Right lobe of liver (tissue), 6 donors: ENCODE measurements around the gene MCC. TPM values are rescaled to one million over a fixed set of nuclear protein-coding genes. Genes with fewer than 3 reads are reported as not detected.

ENCODE experiments used
- ATAC-seq, 4 donors: fragments of 200-7000 bp; cut with Tn5 transposase; one replicate each; pipeline ENCODE4 v1.9.1; 2020; ENCODE audit warnings: mild to moderate bottlenecking in 4 of 4, moderate library complexity in 4 of 4
- DNase-seq, 3 donors: peaks; one replicate each; pipeline ENCODE4 v3.0.0-alpha.2; 2020
- H3K27ac ChIP-seq, 3 donors: fragments of 200-600 bp; one replicate each; pipeline ENCODE4 v1.8.0; 2022
- H3K27me3 ChIP-seq, 2 donors: fragments of 200-600 bp; one replicate each; pipeline ENCODE4 v1.8.0; 2022
- H3K36me3 ChIP-seq, 4 donors: fragments of 200-600 bp; sonication (generic) in 1 of 4; one replicate each; pipeline versions ENCODE4 v1.5.1 to v1.8.0; 2017 to 2022; ENCODE audit warnings: control low read depth in 1 of 4
- H3K4me1 ChIP-seq, 4 donors: fragments of 200-600 bp; sonication (generic) in 1 of 4; one replicate each; pipeline versions ENCODE4 v1.5.1 to v1.8.0; 2017 to 2022; ENCODE audit warnings: control low read depth in 1 of 4
- H3K4me3 ChIP-seq, 3 donors: fragments of 200-600 bp; one replicate each; pipeline ENCODE4 v1.8.0; 2022
- H3K9me3 ChIP-seq, 4 donors: fragments of 200-600 bp; sonication (generic) in 1 of 4; one replicate each; pipeline versions ENCODE4 v1.5.1 to v1.8.0; 2017 to 2022; ENCODE audit warnings: control low read depth in 1 of 4
- POLR2A ChIP-seq: fragments of 450-650 bp; IDR thresholded peaks from one replicate; pipeline ENCODE4 v1.6.1; 2017; ENCODE audit warnings: antibody characterized with exemption, mild to moderate bottlenecking
- WGBS: methylation state at CpG from one replicate; pipeline ENCODE4 v1.1.6; 2018; ENCODE audit warnings: low coverage, low lambda C conversion rate; ENCODE audit not compliant: insufficient coverage; ENCODE audit errors: missing lambda C conversion rate; 5-methylcytosine and 5-hydroxymethylcytosine counted together
- intact Hi-C, 2 donors: fragments of 100-400 bp; cut with DNase I; formaldehyde crosslinking; loops; one replicate each; pipeline versions ENCODE4 v1.11.2 to v1.14.1; 2022
- total RNA-seq, 6 experiments: library from RNA; depleted of rRNA in 2 of 6; stranded (reverse); fragments of >200 nt in 2 of 6; fragmentation: NEBNext Ultra II Directional in 3 of 6; extraction: Animal tissue kit (Norgen Biotek cat#: 25700) in 3 of 6; gene quantifications; one replicate each; pipeline versions ENCODE4 v1.1.0 to v1.2.4, GENCODE V29; 2016 to 2023
- TF ChIP-seq, protein P1 (sequence below), 4 donors: fragments of 200-600 bp in 3 of 4; fragments of 450-650 bp in 1 of 4; IDR thresholded peaks; one replicate each; pipeline versions ENCODE4 v1.5.1 to v1.8.0; 2016 to 2022; ENCODE audit warnings: antibody characterized with exemption in 4 of 4, mild to moderate bottlenecking in 2 of 4
- donor health status: DM: no; HTN: yes; CAD: no.
- donor health status: DM: no; HTN: no; CAD: no.
- donor health status: DM: no; HTN: no; CAD: no.
- donor health status: DM: no; HTN: yes; CAD: no.
- donor health status: DM: no; HTN: yes; CAD: no.

MCC gene
- total RNA-seq, 6 experiments from 2014 or later, result 23.1 to 35.2 (median 26.1) TPM

- no peak for DNase-seq
- Histone ChIP-seq H3K27ac (no peak overlapping the region), H3K27me3 (no peaks in the 10 kb centered on the region), H3K9me3 (no peaks in the 10 kb centered on the region), H3K36me3 (peaks cover 0 to 44% (median 5%) of the 10 kb centered on the region in 4 donors), H3K4me1 (no peaks in the 10 kb centered on the region), H3K4me3 (no peak overlapping the region)
- TF ChIP-seq, protein P1, sequence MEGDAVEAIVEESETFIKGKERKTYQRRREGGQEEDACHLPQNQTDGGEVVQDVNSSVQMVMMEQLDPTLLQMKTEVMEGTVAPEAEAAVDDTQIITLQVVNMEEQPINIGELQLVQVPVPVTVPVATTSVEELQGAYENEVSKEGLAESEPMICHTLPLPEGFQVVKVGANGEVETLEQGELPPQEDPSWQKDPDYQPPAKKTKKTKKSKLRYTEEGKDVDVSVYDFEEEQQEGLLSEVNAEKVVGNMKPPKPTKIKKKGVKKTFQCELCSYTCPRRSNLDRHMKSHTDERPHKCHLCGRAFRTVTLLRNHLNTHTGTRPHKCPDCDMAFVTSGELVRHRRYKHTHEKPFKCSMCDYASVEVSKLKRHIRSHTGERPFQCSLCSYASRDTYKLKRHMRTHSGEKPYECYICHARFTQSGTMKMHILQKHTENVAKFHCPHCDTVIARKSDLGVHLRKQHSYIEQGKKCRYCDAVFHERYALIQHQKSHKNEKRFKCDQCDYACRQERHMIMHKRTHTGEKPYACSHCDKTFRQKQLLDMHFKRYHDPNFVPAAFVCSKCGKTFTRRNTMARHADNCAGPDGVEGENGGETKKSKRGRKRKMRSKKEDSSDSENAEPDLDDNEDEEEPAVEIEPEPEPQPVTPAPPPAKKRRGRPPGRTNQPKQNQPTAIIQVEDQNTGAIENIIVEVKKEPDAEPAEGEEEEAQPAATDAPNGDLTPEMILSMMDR (IDR thresholded peaks at IDR 0.05), result no peak
- TF ChIP-seq POLR2A, result no peak
- no peak for ATAC-seq
- intact Hi-C loops, result no loop called here
- 90% methylated on average over 8 of the region's 13 CpGs for WGBS
These were observed 454.0 kb downstream of the MCC start for GRCh38 chr5:113034182-113034773.

GRCh38 chr5:113031557-113031956, 456.7 kb downstream of the MCC start:
- Histone ChIP-seq H3K9me3 (no peaks in the 10 kb centered on the region), H3K36me3 (peaks cover 0 to 48% (median 16%) of the 10 kb centered on the region in 4 donors)
- WGBS, result 93% methylated on average over 2 of the region's 2 CpGs

GRCh38 chr5:113031104-113031503, 457.1 kb downstream of the MCC start:
- H3K27me3 ChIP-seq, result no peaks in the 10 kb centered on the region
- H3K4me1 ChIP-seq, result no peaks in the 10 kb centered on the region
- intact Hi-C loops, result no loop called here
- H3K4me3 ChIP-seq, result no peak overlapping the region
- H3K27ac ChIP-seq, result no peak overlapping the region
- H3K9me3 ChIP-seq, result no peaks in the 10 kb centered on the region
- TF ChIP-seq POLR2A, result no peak
- TF ChIP-seq, protein P1 (IDR thresholded peaks at IDR 0.05), result no peak
- 88% methylated on average over 7 of the region's 8 CpGs for WGBS
- no peak for DNase-seq
- no peak for ATAC-seq
- peaks cover 0 to 48% (median 20%) of the 10 kb centered on the region in 4 donors for H3K36me3 ChIP-seq

More at GRCh38 chr5:113031557-113031956, 456.7 kb downstream of the MCC start:
- DNase-seq (no peak), ATAC-seq (no peak)
- TF ChIP-seq, protein P1 (IDR thresholded peaks at IDR 0.05), result no peak
- TF ChIP-seq POLR2A, result no peak
- Histone ChIP-seq H3K4me1 (no peaks in the 10 kb centered on the region), H3K27me3 (no peaks in the 10 kb centered on the region), H3K27ac (no peak overlapping the region), H3K4me3 (no peak overlapping the region)
- intact Hi-C loops, result no loop called here

GRCh38 chr5:113029614-113030013, 458.6 kb downstream of the MCC start:
- Histone ChIP-seq H3K4me1 (no peaks in the 10 kb centered on the region), H3K36me3 (peaks cover 0 to 42% (median 22%) of the 10 kb centered on the region in 4 donors), H3K4me3 (no peak overlapping the region), H3K9me3 (no peaks in the 10 kb centered on the region), H3K27me3 (no peaks in the 10 kb centered on the region), H3K27ac (no peak overlapping the region)
- WGBS, result 76% methylated on average over 6 of the region's 6 CpGs
- TF ChIP-seq, protein P1 (IDR thresholded peaks at IDR 0.05), result no peak
- no peak for TF ChIP-seq POLR2A
- no peak for DNase-seq
- no peak for ATAC-seq
- intact Hi-C loops, result no loop called here
